Measurements from ENCODE around the gene EXOSC5. TPM values are rescaled to one million over a fixed set of nuclear protein-coding genes. Genes with fewer than 3 reads are reported as not detected.
A peak's percentile ranks its signal among the peaks of the same experiment; 100 is the strongest.

EXOSC5 gene
- total and polyA plus RNA-seq, 12 donors: 10.6 to 43.8 (median 13.7) TPM

DNA sequence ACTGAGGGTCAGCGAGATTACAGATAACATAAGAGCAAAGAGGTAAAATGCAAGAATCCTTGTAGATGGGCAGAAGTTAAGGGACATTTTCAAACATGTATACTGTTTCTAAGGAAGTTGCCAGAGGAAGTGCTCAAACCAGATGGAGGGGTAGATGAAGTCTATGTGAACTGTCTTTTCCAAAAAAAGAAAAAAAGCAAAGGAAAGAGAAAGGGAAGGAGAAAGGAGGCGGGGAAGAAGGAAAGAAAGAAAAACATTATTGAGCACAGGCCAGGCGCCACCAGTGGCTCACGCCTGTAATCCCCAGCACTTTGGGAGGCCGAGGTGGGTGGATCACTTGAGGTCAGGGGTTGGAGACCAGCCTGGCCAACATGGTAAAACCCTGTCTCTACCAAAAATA, 37.3 kb upstream of the EXOSC5 start:
- H3K9me3 ChIP-seq: no peaks in the 10 kb centered on the region
- H3K4me3 ChIP-seq: no peak overlapping the region
- WGBS, 2 donors: 76 to 86% methylated on average over 5 of the region's 5 CpGs
- ATAC-seq (no peak), DNase-seq (no peak)
- intact Hi-C loops (cut with DNase I): loop anchor here in 6 of 10 donors (5.0 to 10.0 kb wide), 6 partner anchors 37 to 230 kb away; partner anchors contain the start of genes BCKDHA (in 2 of the 6), EXOSC5 (in 2 of the 6), CCDC97 (in 1 of the 6) and TGFB1 (in 1 of the 6)
- no peak overlapping the region for H3K27ac ChIP-seq
- peaks cover 5 to 51% (median 27%) of the 10 kb centered on the region in 9 donors for H3K4me1 ChIP-seq
- H3K36me3 ChIP-seq: peaks cover 0 to 80% (median 14%) of the 10 kb centered on the region in 9 donors
- H3K27me3 ChIP-seq: no peaks in the 10 kb centered on the region
- TF ChIP-seq, protein P1, sequence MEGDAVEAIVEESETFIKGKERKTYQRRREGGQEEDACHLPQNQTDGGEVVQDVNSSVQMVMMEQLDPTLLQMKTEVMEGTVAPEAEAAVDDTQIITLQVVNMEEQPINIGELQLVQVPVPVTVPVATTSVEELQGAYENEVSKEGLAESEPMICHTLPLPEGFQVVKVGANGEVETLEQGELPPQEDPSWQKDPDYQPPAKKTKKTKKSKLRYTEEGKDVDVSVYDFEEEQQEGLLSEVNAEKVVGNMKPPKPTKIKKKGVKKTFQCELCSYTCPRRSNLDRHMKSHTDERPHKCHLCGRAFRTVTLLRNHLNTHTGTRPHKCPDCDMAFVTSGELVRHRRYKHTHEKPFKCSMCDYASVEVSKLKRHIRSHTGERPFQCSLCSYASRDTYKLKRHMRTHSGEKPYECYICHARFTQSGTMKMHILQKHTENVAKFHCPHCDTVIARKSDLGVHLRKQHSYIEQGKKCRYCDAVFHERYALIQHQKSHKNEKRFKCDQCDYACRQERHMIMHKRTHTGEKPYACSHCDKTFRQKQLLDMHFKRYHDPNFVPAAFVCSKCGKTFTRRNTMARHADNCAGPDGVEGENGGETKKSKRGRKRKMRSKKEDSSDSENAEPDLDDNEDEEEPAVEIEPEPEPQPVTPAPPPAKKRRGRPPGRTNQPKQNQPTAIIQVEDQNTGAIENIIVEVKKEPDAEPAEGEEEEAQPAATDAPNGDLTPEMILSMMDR (IDR thresholded peaks at IDR 0.05): no peak

DNA sequence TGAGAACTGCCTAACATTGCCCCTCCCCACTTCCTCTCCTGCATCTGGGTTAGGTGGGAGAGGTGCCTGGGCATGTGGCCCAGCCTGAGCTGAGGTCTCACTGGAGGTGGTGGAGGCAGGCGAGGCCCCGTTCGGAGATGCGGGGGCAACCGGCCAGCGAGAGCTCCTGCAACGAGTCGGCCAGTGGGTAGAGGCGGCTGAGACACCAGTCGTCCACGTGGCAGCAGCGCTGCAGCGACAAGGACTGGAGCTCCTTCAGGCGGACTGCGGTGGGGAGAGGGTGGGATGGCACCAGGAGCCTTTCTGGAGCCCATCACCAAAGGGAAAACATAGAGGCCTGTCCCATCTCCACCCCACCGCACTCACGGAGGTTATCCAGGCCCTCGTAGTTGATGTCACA, 36.0 kb upstream of the EXOSC5 start:
- H3K4me3 ChIP-seq: no peak overlapping the region
- no peaks in the 10 kb centered on the region for H3K9me3 ChIP-seq
- no peak for DNase-seq
- peaks cover 11 to 52% (median 29%) of the 10 kb centered on the region in 9 donors for H3K4me1 ChIP-seq
- ATAC-seq: no peak
- intact Hi-C loops (cut with DNase I): loop anchor here in 6 of 10 donors (5.0 to 10.0 kb wide), 6 partner anchors 36 to 228 kb away; partner anchors contain the start of genes BCKDHA (in 2 of the 6), EXOSC5 (in 2 of the 6), CCDC97 (in 1 of the 6) and TGFB1 (in 1 of the 6)
- TF ChIP-seq, protein P1 (IDR thresholded peaks at IDR 0.05): no peak
- no peaks in the 10 kb centered on the region for H3K27me3 ChIP-seq
- H3K27ac ChIP-seq: peak overlapping the region in 7 of 10 donors; percentile 33 to 94 (median 63)
- WGBS, 2 donors: 56 to 74% methylated on average over 18 of the region's 18 CpGs
- peaks cover 0 to 78% (median 14%) of the 10 kb centered on the region in 9 donors for H3K36me3 ChIP-seq

DNA sequence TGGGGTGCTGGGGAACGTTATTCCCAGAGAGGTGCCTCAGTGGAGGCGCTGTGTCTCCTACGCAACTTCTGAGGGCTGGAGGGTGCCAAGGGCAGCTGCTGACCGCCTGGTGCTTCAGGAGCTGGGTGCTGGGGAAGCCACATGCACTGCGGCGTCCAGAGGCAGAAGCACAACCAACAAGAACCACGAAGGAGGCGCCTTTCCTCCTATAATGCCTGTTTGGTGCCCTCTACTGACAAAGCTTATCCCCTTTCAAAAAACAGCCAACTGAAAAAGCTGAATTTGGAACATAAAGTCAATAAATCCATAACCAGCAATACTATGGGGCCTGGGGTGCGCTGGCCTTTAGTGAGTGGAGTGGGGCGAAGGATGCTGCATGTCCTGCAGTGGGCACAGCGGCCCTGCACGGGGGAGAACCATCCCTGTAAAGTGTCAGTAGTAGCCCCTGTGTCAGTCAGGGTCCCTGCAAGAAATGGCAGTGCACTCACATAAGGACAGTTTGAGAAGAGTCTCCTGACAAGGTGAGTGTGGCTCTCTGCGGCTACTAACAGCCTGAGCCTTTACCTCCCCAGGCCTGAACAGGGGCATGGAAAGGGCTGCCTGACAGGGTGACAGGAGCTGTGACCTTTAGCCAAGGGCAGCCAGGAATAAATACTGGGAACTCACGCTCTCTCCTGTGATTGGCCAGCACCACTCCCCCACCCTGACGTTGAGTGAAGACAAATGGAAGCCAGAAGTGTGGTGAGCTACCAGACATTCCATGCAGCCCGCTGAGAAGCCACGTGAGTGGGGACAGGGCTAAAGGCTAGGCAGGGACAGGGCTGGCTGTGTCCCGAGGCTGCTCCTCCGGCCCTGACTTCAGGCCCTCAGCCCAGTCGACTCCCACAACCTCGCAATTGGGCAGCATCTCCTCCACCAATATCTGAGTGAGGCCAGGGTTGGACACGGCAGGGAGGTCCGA, 34.5 kb upstream of the EXOSC5 start:
- TF ChIP-seq, protein P1 (IDR thresholded peaks at IDR 0.05): peak in 8 of 9 donors; percentile 24 to 65 (median 54)
- Histone ChIP-seq H3K36me3 (peaks cover 0 to 63% (median 14%) of the 10 kb centered on the region in 9 donors), H3K27me3 (no peaks in the 10 kb centered on the region), H3K4me1 (peaks cover 14 to 59% (median 37%) of the 10 kb centered on the region in 9 donors), H3K9me3 (no peaks in the 10 kb centered on the region), H3K4me3 (peak overlapping the region in 3 of 10 donors; percentile 7 to 20 (median 15)), H3K27ac (peak overlapping the region; percentile 67 to 94 (median 86))
- 47 to 52% methylated on average over 23 of the region's 23 CpGs for WGBS, 2 donors
- ATAC-seq: peak; percentile 58 to 89 (median 76)
- DNase-seq: peak; percentile 71 to 83
- intact Hi-C loops (cut with DNase I): loop anchor here in 6 of 10 donors (5.0 to 10.0 kb wide), 6 partner anchors 34 to 227 kb away; partner anchors contain the start of genes BCKDHA (in 2 of the 6), EXOSC5 (in 2 of the 6), CCDC97 (in 1 of the 6) and TGFB1 (in 1 of the 6)

DNA sequence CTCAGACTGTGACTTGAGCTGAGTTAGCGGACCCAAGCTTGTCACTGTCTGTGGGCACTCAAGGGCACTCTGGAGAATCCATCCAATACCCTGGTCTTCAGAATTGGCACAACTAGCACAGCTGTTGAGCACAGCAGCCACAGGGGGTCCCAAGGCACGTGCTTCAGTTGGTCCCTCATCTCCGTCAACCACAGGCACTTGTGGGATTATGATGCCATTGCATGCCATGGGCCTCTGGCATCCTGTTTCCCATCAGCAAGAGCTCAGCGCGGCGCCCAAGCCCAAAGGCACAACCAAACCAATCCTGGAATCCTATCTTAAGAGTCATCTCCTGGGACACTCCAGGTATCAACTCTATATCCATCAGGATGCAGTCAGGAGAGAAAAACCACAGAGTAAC, 33.8 kb upstream of the EXOSC5 start:
- DNase-seq: no peak
- WGBS, 2 donors: 79 to 85% methylated on average over 6 of the region's 6 CpGs
- H3K4me1 ChIP-seq: peaks cover 14 to 67% (median 44%) of the 10 kb centered on the region in 9 donors
- TF ChIP-seq, protein P1 (IDR thresholded peaks at IDR 0.05): no peak
- H3K4me3 ChIP-seq: no peak overlapping the region
- no peak for ATAC-seq
- H3K36me3 ChIP-seq: peaks cover 0 to 58% (median 10%) of the 10 kb centered on the region in 9 donors
- H3K27me3 ChIP-seq: no peaks in the 10 kb centered on the region
- intact Hi-C loops (cut with DNase I): loop anchor here in 6 of 10 donors (5.0 to 10.0 kb wide), 6 partner anchors 34 to 226 kb away; partner anchors contain the start of genes BCKDHA (in 2 of the 6), EXOSC5 (in 2 of the 6), CCDC97 (in 1 of the 6) and TGFB1 (in 1 of the 6)
- no peaks in the 10 kb centered on the region for H3K9me3 ChIP-seq
- peak overlapping the region; percentile 64 to 94 (median 86) for H3K27ac ChIP-seq
